ENCODE results near the gene USP36. TPM values are rescaled to one million over a fixed set of nuclear protein-coding genes. Genes with fewer than 3 reads are reported as not detected.
"Not testable (repeated sequence)": the region's sequence is repeated elsewhere in the genome, so short reads cannot be mapped to it uniquely, and the experiment has no call there.

Gene USP36
- total and polyA plus RNA-seq, 7 donors: 6.7 to 49.3 (median 25.5) TPM

GRCh38 chr17:78759203-78759968 is 81.2 kb downstream of the USP36 start:
- H3K27ac ChIP-seq: peak overlapping the region in 3 of 4 donors; percentile 5 to 30 (median 29)
- no peaks in the 10 kb centered on the region for H3K27me3 ChIP-seq
- peaks cover 0 to 27% (median 10%) of the 10 kb centered on the region in 4 donors for H3K4me1 ChIP-seq
- 38 to 63% methylated on average over 11 of the region's 11 CpGs for WGBS, 2 donors
- intact Hi-C loops (cut with DNase I): no loop called here
- no peak for DNase-seq
- no peaks in the 10 kb centered on the region for H3K9me3 ChIP-seq
- H3K36me3 ChIP-seq: no peaks in the 10 kb centered on the region
- TF ChIP-seq EP300 (IDR thresholded peaks at IDR 0.05) (no peak), POLR2A (IDR thresholded peaks at IDR 0.05) (no peak), CTCF (IDR thresholded peaks at IDR 0.05) (no peak), POLR2AphosphoS5 (IDR thresholded peaks at IDR 0.05) (no peak)
- H3K4me3 ChIP-seq: no peak overlapping the region

GRCh38 chr17:78753316-78754250 is 87.0 kb downstream of the USP36 start:
- H3K4me1 ChIP-seq: peaks cover 0 to 14% (median 8%) of the 10 kb centered on the region in 4 donors
- H3K27ac ChIP-seq: no peak overlapping the region
- 85 to 88% methylated on average over 13 of the region's 13 CpGs for WGBS, 2 donors
- H3K9me3 ChIP-seq: no peaks in the 10 kb centered on the region
- no peak overlapping the region for H3K4me3 ChIP-seq
- DNase-seq: no peak
- H3K27me3 ChIP-seq: no peaks in the 10 kb centered on the region
- H3K36me3 ChIP-seq: no peaks in the 10 kb centered on the region
- intact Hi-C loops (cut with DNase I): no loop called here
- TF ChIP-seq POLR2AphosphoS5 (IDR thresholded peaks at IDR 0.05) (no peak), EP300 (IDR thresholded peaks at IDR 0.05) (no peak), CTCF (IDR thresholded peaks at IDR 0.05) (no peak), POLR2A (IDR thresholded peaks at IDR 0.05) (no peak)

- H3K4me3 ChIP-seq: no peak overlapping the region
- peaks cover 0 to 24% (median 18%) of the 10 kb centered on the region in 4 donors for H3K4me1 ChIP-seq
- TF ChIP-seq EP300 (IDR thresholded peaks at IDR 0.05) (no peak), CTCF (IDR thresholded peaks at IDR 0.05) (no peak)
- H3K27me3 ChIP-seq: no peaks in the 10 kb centered on the region
- H3K27ac ChIP-seq: peak overlapping the region in 1 of 4 donors; percentile 21
- DNase-seq: no peak
- H3K36me3 ChIP-seq: no peaks in the 10 kb centered on the region
- intact Hi-C loops (cut with DNase I): no loop called here
- 82 to 85% methylated on average over 14 of the region's 14 CpGs for WGBS, 2 donors
- no peaks in the 10 kb centered on the region for H3K9me3 ChIP-seq
Measured at GRCh38 chr17:78751447-78752161, 89.0 kb downstream of the USP36 start.

- WGBS, 2 donors: 93 to 95% methylated on average over 5 of the region's 5 CpGs
- DNase-seq; H3K27me3 ChIP-seq; H3K9me3 ChIP-seq; intact Hi-C loops (cut with DNase I); H3K36me3 ChIP-seq; H3K4me3 ChIP-seq: not testable (repeated sequence)
- H3K4me1 ChIP-seq: peaks cover 0 to 29% (median 23%) of the 10 kb centered on the region in 4 donors
- peak overlapping the region in 1 of 4 donors; percentile 21 for H3K27ac ChIP-seq
Measured at GRCh38 chr17:78751000-78751399, 89.6 kb downstream of the USP36 start.
